ENCODE results near the gene CPXM2.

The CPXM2 gene

DNA sequence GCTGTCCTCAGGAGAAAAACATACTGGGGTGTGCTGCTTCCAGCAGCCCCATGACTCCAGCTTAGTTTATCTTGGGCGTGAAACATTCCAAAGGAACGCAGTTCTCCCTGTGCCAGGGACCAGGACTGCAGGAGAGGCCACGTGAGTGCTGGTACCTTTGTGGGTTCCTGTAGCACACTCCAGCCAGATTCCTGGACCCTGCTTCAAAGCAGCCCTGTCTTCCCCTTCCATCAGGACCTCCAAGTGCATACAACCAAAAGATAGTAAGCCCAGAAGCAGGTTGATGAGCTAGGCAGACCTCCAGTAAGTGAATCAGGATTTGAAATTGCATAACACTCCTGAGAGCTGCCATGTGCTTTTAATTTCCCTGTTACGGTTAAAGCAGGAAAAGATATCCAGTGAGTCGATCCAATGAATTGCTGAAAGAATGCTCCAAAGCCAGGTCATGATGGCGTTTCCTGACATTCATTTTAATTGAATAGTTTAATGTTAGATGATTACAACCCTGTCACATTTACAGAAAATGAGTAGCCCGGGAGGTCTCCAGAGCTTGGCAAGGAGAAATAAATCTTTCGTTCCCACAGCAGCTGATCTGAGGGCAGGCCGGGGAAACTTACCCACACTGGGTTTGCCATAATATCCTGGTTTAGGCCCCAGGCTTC lies 38.9 kb upstream of the CPXM2 start:
- DNase-seq (ENCODE audit: low read depth): peak; percentile 92
- H3K4me3 ChIP-seq (ENCODE audit: control insufficient read depth, low read depth, low read length): no peak overlapping the region
- TF ChIP-seq, protein P1, sequence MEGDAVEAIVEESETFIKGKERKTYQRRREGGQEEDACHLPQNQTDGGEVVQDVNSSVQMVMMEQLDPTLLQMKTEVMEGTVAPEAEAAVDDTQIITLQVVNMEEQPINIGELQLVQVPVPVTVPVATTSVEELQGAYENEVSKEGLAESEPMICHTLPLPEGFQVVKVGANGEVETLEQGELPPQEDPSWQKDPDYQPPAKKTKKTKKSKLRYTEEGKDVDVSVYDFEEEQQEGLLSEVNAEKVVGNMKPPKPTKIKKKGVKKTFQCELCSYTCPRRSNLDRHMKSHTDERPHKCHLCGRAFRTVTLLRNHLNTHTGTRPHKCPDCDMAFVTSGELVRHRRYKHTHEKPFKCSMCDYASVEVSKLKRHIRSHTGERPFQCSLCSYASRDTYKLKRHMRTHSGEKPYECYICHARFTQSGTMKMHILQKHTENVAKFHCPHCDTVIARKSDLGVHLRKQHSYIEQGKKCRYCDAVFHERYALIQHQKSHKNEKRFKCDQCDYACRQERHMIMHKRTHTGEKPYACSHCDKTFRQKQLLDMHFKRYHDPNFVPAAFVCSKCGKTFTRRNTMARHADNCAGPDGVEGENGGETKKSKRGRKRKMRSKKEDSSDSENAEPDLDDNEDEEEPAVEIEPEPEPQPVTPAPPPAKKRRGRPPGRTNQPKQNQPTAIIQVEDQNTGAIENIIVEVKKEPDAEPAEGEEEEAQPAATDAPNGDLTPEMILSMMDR (IDR thresholded peaks at IDR 0.05; ENCODE audit: control insufficient read depth, insufficient read depth, low read depth, low read length, missing control alignments): no peak

DNA sequence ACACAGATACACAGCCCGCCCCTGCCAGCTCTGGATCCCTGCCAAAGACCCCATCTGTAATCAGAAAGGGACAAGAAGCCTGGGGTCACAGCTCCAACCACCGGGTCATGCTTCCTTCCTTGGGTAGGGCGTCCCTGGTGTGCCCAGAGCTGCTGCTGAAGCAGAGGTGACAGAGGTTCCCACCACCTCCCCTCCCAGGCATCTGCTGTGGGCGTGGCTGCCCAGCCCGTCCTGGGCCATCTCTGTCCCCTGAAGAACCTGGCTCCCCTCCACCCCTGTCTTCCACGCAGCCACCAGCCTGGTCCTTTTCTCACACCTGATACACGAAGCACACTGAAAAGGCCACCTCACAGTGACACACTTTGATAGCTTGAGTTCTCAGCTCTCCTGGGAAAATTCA lies 38.2 kb upstream of the CPXM2 start:
- no peak overlapping the region for H3K4me3 ChIP-seq (ENCODE audit: control insufficient read depth, low read depth, low read length)
- TF ChIP-seq, protein P1 (IDR thresholded peaks at IDR 0.05; ENCODE audit: control insufficient read depth, insufficient read depth, low read depth, low read length, missing control alignments): no peak
- no peak for DNase-seq (ENCODE audit: low read depth)

DNA sequence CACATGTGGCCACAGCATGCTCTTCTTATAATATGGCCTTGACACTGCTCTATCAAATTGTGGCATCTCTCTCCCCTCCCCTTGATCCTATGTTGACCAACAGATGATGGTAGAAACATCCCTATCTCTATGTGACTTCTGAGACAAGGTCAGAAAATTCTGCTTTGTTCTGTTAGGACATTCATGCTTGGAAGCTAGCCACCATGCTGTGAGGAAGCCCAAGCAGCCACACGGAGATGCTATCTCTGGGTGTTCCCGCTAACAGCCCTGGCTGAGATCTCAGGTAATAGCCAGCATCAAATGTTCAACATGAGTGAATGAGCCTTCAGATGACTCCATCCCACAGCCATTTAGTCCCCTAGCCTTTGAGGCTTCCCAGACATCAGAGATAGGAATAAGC lies 36.8 kb upstream of the CPXM2 start:
- TF ChIP-seq, protein P1 (IDR thresholded peaks at IDR 0.05; ENCODE audit: control insufficient read depth, insufficient read depth, low read depth, low read length, missing control alignments): no peak
- no peak for DNase-seq (ENCODE audit: low read depth)
- H3K4me3 ChIP-seq (ENCODE audit: control insufficient read depth, low read depth, low read length): no peak overlapping the region

DNA sequence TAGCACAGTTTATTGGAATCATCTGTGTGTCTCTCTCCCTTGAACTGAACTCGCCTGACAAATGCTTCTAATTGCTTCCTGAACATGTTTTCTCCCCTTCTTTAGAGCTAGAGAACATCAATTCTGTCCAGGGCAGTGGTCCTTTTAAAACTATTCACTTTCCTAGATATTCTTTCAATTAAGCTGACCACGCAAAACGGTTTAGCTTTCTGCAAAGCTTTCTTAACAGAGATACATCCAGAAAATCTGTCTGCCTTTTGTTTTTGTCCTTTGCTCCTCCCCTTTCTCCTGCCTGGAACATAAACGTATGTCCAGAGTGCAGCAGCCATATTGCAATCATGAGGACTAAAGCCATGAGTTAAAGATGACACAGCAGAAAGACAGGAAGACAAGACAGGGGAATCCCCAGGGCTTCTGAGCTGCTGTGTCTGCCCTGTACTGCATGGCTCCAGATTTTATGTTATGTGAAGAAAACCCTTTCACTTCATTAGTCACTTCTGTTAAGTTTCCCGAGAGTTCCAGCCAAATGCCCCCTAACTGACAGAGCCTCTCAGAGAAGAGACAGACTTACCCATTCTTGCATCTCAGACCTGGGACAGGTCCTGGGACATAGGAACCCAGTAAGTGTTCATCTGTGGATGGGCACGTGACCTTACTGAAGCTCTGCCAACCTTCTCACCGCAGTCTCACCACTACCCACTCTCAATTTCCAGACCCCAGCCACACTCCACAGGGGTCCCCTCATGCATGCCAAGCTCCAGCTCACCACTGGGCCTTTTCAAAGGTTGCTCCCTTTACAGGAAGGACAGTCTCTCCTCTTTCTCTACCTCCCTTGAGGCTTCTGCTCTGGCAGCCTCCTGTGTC lies 35.0 kb upstream of the CPXM2 start:
- H3K4me3 ChIP-seq (ENCODE audit: control insufficient read depth, low read depth, low read length): no peak overlapping the region
- TF ChIP-seq, protein P1 (IDR thresholded peaks at IDR 0.05; ENCODE audit: control insufficient read depth, insufficient read depth, low read depth, low read length, missing control alignments): no peak
- peak; percentile 46 for DNase-seq (ENCODE audit: low read depth)

DNA sequence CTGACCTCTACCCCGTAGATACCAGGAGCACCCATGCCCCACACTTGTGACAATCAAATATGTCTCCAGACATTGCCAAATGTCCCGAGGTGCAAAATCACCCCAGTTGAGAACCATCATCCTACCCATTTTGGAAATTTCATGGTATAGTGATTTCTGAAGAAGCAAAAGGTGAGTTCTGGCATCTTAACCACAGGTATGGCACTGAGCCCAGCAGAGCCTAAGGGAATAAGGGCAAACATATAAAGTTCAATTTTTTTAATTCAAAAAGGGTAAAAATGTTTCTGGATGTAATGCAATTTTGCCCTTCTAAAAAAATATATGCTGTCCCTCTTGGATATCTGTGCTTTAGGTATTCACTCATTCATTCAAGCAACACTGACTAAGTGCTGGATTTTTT lies 30.5 kb upstream of the CPXM2 start:
- TF ChIP-seq, protein P1 (IDR thresholded peaks at IDR 0.05; ENCODE audit: control insufficient read depth, insufficient read depth, low read depth, low read length, missing control alignments): no peak

DNA sequence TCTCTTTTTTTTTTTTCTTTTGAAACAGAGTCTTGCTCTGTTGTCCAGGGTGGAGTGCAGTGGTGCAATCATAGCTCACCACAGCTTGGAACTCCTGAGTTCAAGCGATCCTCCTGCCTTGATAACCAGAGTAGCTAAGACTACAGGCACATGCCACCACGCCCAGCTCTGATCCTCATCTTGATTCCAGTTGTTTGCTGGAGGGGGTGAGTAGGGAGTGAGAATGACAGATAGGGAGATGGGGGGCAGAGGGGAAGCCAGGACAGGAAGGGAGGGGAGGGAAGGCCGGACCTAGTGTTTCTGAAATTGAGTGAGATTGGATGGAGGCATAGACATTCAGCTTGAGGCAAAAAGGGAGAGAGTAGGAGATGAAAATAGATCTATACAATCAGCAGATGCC lies 25.2 kb upstream of the CPXM2 start:
- no peak overlapping the region for H3K4me3 ChIP-seq (ENCODE audit: control insufficient read depth, low read depth, low read length)
- DNase-seq (ENCODE audit: low read depth): no peak
- TF ChIP-seq, protein P1 (IDR thresholded peaks at IDR 0.05; ENCODE audit: control insufficient read depth, insufficient read depth, low read depth, low read length, missing control alignments): no peak

More for the DNA sequence above, 30.5 kb upstream of the CPXM2 start:
- H3K4me3 ChIP-seq (ENCODE audit: control insufficient read depth, low read depth, low read length): no peak overlapping the region
- no peak for DNase-seq (ENCODE audit: low read depth)

All from AG09309 (cell line).